HEK293T (cell line): ENCODE results near the gene NHLH1.
A peak's percentile ranks its signal among the peaks of the same experiment; 100 is the strongest.

Experiments used
- CTCF ChIA-PET: fragments of 350-600 bp; formaldehyde crosslinking; extraction: SDS; loops from one replicate; lab custom pipeline; 2021; ENCODE audit warnings: antibody characterized with exemption, inconsistent platforms; lab: Yijun Ruan, JAX
- POLR2A ChIA-PET: fragments of 350-600 bp; formaldehyde crosslinking; extraction: SDS; loops from one replicate; lab custom pipeline; 2020; ENCODE audit warnings: antibody characterized with exemption, inconsistent platforms; lab: Yijun Ruan, JAX
- DNase-seq: peaks from one replicate; pipeline ENCODE4 v3.0.0; 2012; ENCODE audit warnings: mixed read lengths; ENCODE audit errors: extremely low spot score
- ARNT ChIP-seq: fragments of 450-650 bp; IDR thresholded peaks from 2 replicates; pipeline ENCODE4 v1.6.1; 2017; ENCODE audit warnings: mild to moderate bottlenecking
- BHLHE40 ChIP-seq: fragments of 450-650 bp; IDR thresholded peaks from 2 replicates; pipeline ENCODE4 v1.6.1; 2016; ENCODE audit warnings: mild to moderate bottlenecking, moderate library complexity, borderline replicate concordance
- CTBP1 ChIP-seq: fragments of 450-650 bp; IDR thresholded peaks from 2 replicates; pipeline ENCODE4 v1.6.1; 2016; ENCODE audit warnings: borderline replicate concordance
- ELF4 ChIP-seq: fragments of 450-650 bp; IDR thresholded peaks from 2 replicates; pipeline ENCODE4 v1.6.1; 2017; ENCODE audit warnings: antibody characterized with exemption
- FOXA1 ChIP-seq: fragments of 450-650 bp; IDR thresholded peaks from 2 replicates; pipeline ENCODE4 v1.6.1; 2016; ENCODE audit warnings: mild to moderate bottlenecking
- FOXK2 ChIP-seq: fragments of 450-650 bp; IDR thresholded peaks from 2 replicates; pipeline ENCODE4 v1.6.1; 2016; ENCODE audit warnings: mild to moderate bottlenecking
- FOXM1 ChIP-seq: fragments of 450-650 bp; IDR thresholded peaks from 2 replicates; pipeline ENCODE4 v1.6.1; 2017; ENCODE audit warnings: mild to moderate bottlenecking, borderline replicate concordance
- HDGF ChIP-seq: fragments of 450-650 bp; IDR thresholded peaks from 2 replicates; pipeline ENCODE4 v1.6.1; 2017; ENCODE audit warnings: antibody characterized with exemption, borderline replicate concordance
- L3MBTL2 ChIP-seq: fragments of 450-650 bp; conservative IDR thresholded peaks from 2 replicates; pipeline ENCODE4 v1.6.1; 2016; ENCODE audit warnings: mild to moderate bottlenecking
- LEF1 ChIP-seq: fragments of 450-650 bp; IDR thresholded peaks from 2 replicates; pipeline ENCODE4 v1.6.1; 2017; ENCODE audit warnings: mild to moderate bottlenecking, borderline replicate concordance
- NFRKB ChIP-seq: fragments of 450-650 bp; IDR thresholded peaks from 2 replicates; pipeline ENCODE4 v1.6.1; 2016; ENCODE audit warnings: mild to moderate bottlenecking, moderate library complexity
- PKNOX1 ChIP-seq: fragments of 450-650 bp; IDR thresholded peaks from 2 replicates; pipeline ENCODE4 v1.6.1; 2016
- SP1 ChIP-seq: fragments of 450-650 bp; IDR thresholded peaks from 2 replicates; pipeline ENCODE4 v1.6.1; 2017
- SUZ12 ChIP-seq: fragments of 450-650 bp; IDR thresholded peaks from 2 replicates; pipeline ENCODE4 v1.6.1; 2016; ENCODE audit warnings: mild to moderate bottlenecking
- TARDBP ChIP-seq: fragments of 450-650 bp; IDR thresholded peaks from 2 replicates; pipeline ENCODE4 v1.6.1; 2016
- ZNF384 ChIP-seq: fragments of 450-650 bp; IDR thresholded peaks from 2 replicates; pipeline ENCODE4 v1.6.1; 2016

Gene NHLH1

GRCh38 chr1:160371756-160372155 is 4.9 kb downstream of the NHLH1 start:
- ChIA-PET CTCF (interaction anchor here (0.8 to 1.4 kb wide), 2 partner anchors 80 to 286 kb away, joined by 3 read pairs; no protein-coding TSS in a partner anchor), POLR2A (interaction anchor here (1.0 to 1.3 kb wide), 2 partner anchors 9 kb away, joined by 4 to 5 read pairs; no protein-coding TSS in a partner anchor)
- TF ChIP-seq FOXA1 (no peak), LEF1 (no peak), BHLHE40 (no peak), SUZ12 (no peak), SP1 (no peak), NFRKB (no peak)

GRCh38 chr1:160373696-160374095 is 6.8 kb downstream of the NHLH1 start:
- DNase-seq: no peak
- no peak for TF ChIP-seq SP1
- no peak for TF ChIP-seq ELF4
- no peak for TF ChIP-seq PKNOX1
- TF ChIP-seq NFRKB: no peak
- TF ChIP-seq FOXA1: no peak
- TF ChIP-seq FOXK2: no peak
- TF ChIP-seq CTBP1: no peak
- TF ChIP-seq ARNT: no peak
- TF ChIP-seq HDGF: no peak
- no peak for TF ChIP-seq TARDBP
- no peak for TF ChIP-seq L3MBTL2
- TF ChIP-seq FOXM1: no peak
- no peak for TF ChIP-seq LEF1
- no peak for TF ChIP-seq BHLHE40
- TF ChIP-seq SUZ12: no peak
- TF ChIP-seq ZNF384: no peak
- CTCF ChIA-PET: interaction anchor here (0.6 to 5.9 kb wide), 5 partner anchors 20 to 520 kb away, joined by 3 to 45 read pairs (median 4); no protein-coding TSS in a partner anchor
- POLR2A ChIA-PET: interaction anchor here (1.5 kb wide), 1 partner anchor 11 kb away, joined by 5 read pairs; no protein-coding TSS in a partner anchor

More at GRCh38 chr1:160371756-160372155, 4.9 kb downstream of the NHLH1 start:
- DNase-seq: no peak

- TF ChIP-seq HDGF: no peak
- TF ChIP-seq L3MBTL2: no peak
- no peak for TF ChIP-seq BHLHE40
- TF ChIP-seq SUZ12: no peak
- ChIA-PET POLR2A (interaction anchor here (1.1 to 1.5 kb wide), 2 partner anchors 12 to 19 kb away, joined by 3 to 5 read pairs; no protein-coding TSS in a partner anchor), CTCF (interaction anchor here (0.7 to 5.9 kb wide), 4 partner anchors 21 to 273 kb away, joined by 3 to 45 read pairs (median 4); no protein-coding TSS in a partner anchor)
- DNase-seq: no peak
These were observed 7.6 kb downstream of the NHLH1 start for GRCh38 chr1:160374306-160375110.

- no peak for DNase-seq
- ChIA-PET POLR2A (interaction anchor here (1.0 to 1.5 kb wide), 2 partner anchors 13 to 28 kb away, joined by 3 to 5 read pairs; no protein-coding TSS in a partner anchor), CTCF (interaction anchor here (0.5 to 5.9 kb wide), 22 partner anchors 7 to 302 kb away, joined by 3 to 45 read pairs (median 4); partner anchors contain the start of gene IGSF8)
- TF ChIP-seq PKNOX1 (no peak), L3MBTL2 (no peak), BHLHE40 (no peak), CTBP1 (no peak), ZNF384 (no peak), FOXM1 (no peak), SP1 (no peak), FOXK2 (no peak), SUZ12 (no peak), LEF1 (no peak), FOXA1 (no peak), TARDBP (no peak), NFRKB (no peak), ELF4 (no peak), HDGF (no peak), ARNT (no peak)
These were observed 9.1 kb downstream of the NHLH1 start for GRCh38 chr1:160375788-160376524.

GRCh38 chr1:160376525-160377131 is 9.8 kb downstream of the NHLH1 start:
- peak; percentile 78 for DNase-seq
- ChIA-PET POLR2A (interaction anchor here (1.0 to 1.5 kb wide), 2 partner anchors 14 to 27 kb away, joined by 3 to 5 read pairs; no protein-coding TSS in a partner anchor), CTCF (interaction anchor here (0.6 to 5.9 kb wide), 24 partner anchors 8 to 302 kb away, joined by 3 to 45 read pairs (median 4); partner anchors contain the start of genes IGSF8 and NHLH1)
- TF ChIP-seq SP1: no peak
- 0 out of 2 replicates have a peak, but pooled peaks have one; percentile 16 for TF ChIP-seq PKNOX1
- no peak for TF ChIP-seq LEF1
- TF ChIP-seq FOXK2: no peak
- no peak for TF ChIP-seq FOXA1
- peak; percentile 48; the same call in 1 of the 2 replicates for TF ChIP-seq L3MBTL2
- no peak for TF ChIP-seq ELF4
- no peak for TF ChIP-seq CTBP1
- no peak for TF ChIP-seq SUZ12
- TF ChIP-seq NFRKB: no peak
- TF ChIP-seq TARDBP: no peak
- no peak for TF ChIP-seq BHLHE40
- no peak for TF ChIP-seq ZNF384
- no peak for TF ChIP-seq HDGF
- TF ChIP-seq ARNT: no peak
